ENCODE measurements around the gene CHST8. TPM values are rescaled to one million over a fixed set of nuclear protein-coding genes. Genes with fewer than 3 reads are reported as not detected.

CHST8 gene
- total RNA-seq, 2 donors from 2014 or later, result not detected

DNA sequence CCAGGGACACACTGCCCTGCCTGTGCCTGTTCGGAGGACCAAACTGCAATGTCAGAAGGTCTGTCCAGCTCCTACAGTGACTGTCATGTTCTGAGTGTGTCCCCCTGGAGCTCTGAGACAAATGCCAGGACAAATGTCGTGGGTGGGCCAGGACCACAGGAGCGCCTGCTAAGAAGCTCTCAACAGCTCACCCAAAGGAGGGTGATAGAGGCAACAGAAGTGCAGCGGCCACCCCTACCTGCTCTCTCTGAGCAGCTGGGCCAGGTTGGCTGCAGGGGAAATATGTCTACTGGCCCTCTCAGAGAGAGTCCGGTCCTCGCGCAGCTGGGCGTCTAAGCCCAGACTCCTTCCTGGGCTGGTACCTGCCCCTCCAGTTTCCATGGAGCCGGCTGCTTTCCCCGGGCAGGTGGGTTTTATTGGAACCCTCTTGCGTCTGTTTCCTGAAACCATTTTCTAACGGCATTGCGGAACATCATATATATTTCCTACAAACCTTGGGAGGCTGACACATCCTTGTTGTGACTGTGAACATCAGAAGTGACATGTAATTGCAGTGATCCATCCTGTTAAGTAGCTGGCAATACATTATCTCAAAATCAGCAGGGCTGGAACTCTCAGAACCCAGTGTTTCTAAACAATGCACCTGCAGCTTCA lies 78.1 kb downstream of the CHST8 start:
- Mint-ChIP-seq H3K4me1 (ENCODE audit: low read depth) (no peaks in the 10 kb centered on the region), H3K27ac (no peak overlapping the region), H3K4me3 (no peak overlapping the region), H3K36me3 (ENCODE audit: insufficient read depth in 2 of 2) (no peaks in the 10 kb centered on the region), H3K9me3 (no peaks in the 10 kb centered on the region), H3K27me3 (ENCODE audit: low read depth) (no peaks in the 10 kb centered on the region)
- DNase-seq, result no peak
- ATAC-seq (replicated peaks in 1 of 2), result no peak

DNA sequence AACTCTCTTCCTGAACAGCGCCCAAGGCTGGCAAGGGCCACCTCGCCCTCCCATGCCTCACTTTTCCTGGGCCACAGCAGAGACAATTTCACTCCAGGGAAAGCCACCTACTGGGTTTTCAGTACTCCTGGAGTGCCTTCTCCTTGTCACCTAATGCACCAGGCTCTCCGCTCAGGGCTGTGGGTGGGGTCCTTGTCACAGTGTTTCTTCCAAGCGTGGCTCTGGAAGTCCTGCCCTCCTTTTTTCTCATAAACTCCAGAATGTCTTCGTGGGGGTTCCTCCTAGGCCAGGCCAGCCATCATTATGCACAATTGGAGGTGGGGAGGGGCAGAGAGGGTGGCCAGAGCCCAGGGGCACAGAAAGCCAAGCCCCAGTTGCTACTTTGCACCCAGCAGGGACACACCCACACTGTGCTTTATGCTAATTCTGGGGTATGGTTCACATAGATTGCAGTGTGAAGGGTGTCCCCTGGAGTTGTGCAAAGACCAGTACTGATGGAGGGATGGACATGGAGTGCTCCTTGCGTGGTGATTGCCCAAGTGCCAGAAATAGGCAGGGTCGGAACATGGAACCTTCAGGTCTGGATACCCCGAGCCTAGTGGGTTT lies 78.8 kb downstream of the CHST8 start:
- no peak for DNase-seq
- no peaks in the 10 kb centered on the region for H3K4me1 Mint-ChIP-seq (ENCODE audit: low read depth)
- no peak for ATAC-seq (replicated peaks in 1 of 2)
- no peaks in the 10 kb centered on the region for H3K27me3 Mint-ChIP-seq (ENCODE audit: low read depth)
- H3K4me3 Mint-ChIP-seq, result no peak overlapping the region
- H3K9me3 Mint-ChIP-seq, result no peaks in the 10 kb centered on the region
- H3K27ac Mint-ChIP-seq, result no peak overlapping the region
- no peaks in the 10 kb centered on the region for H3K36me3 Mint-ChIP-seq (ENCODE audit: insufficient read depth in 2 of 2)

DNA sequence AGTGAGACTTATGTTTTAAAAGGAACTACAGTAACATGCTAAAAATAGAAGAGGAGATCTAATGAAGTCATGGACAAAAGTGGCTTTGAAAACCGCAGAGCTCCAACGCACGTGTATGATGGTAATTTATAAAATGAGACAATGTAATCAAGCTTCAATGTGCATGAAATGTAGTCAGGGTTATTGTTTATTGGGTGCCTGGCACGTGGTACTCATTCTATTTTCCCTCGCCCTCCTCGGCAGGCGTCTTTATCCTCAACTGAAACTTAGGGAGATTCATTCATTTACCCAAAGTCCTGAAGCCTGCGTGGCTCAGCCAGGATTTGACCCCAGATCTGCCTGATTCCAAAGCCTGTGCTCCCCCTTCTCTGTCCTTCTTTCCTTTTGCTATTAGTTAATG lies 79.8 kb downstream of the CHST8 start:
- Mint-ChIP-seq H3K9me3 (no peaks in the 10 kb centered on the region), H3K36me3 (ENCODE audit: insufficient read depth in 2 of 2) (no peaks in the 10 kb centered on the region), H3K27ac (no peak overlapping the region), H3K27me3 (ENCODE audit: low read depth) (no peaks in the 10 kb centered on the region), H3K4me1 (ENCODE audit: low read depth) (no peaks in the 10 kb centered on the region), H3K4me3 (no peak overlapping the region)
- no peak for DNase-seq
- no peak for ATAC-seq (replicated peaks in 1 of 2)

DNA sequence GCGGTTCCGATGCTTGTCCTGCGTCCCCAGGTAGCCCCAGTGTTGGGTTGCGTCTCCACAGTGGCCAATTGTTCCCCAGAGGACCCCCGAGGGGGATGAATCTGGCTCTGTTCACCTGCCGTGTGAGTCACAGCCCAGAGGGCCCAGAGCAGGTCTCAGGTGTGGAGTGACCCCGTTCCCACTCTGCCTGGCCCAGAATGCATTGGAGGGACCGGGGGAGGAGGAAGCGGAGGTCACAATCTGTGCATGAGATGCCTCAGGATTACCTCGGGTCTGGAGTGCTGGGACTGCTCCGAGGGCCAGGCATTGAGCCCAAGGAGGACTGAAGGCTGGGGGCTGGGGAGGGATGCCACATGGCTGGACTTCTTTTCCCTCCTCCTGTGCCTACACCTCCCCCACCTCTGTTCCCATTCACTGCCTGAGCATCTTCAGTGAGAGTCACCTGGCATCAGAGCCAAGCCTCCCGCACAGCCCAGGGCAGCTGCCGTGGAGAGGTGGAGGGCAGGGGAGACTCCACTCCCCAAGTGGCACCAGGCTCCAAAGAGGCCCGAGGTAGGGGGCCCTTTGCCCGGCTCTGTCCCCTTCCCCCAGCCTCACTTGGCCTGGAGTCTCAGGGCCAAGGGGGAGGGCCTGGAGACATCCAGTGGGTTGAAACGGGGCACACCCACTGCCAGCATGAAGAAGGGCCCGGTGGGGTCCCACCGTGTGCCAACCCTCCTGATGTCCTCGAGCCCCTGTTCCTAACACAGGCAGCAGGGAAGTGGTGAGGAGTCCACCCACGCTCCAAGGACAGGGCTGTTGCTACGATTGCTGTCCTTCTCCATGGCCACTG lies 81.1 kb downstream of the CHST8 start:
- H3K4me3 Mint-ChIP-seq, result no peak overlapping the region
- ATAC-seq (replicated peaks in 1 of 2) (no peak), DNase-seq (no peak)
- no peak overlapping the region for H3K27ac Mint-ChIP-seq
- no peaks in the 10 kb centered on the region for H3K4me1 Mint-ChIP-seq (ENCODE audit: low read depth)
- H3K36me3 Mint-ChIP-seq (ENCODE audit: insufficient read depth in 2 of 2), result no peaks in the 10 kb centered on the region
- no peaks in the 10 kb centered on the region for H3K9me3 Mint-ChIP-seq
- no peaks in the 10 kb centered on the region for H3K27me3 Mint-ChIP-seq (ENCODE audit: low read depth)

DNA sequence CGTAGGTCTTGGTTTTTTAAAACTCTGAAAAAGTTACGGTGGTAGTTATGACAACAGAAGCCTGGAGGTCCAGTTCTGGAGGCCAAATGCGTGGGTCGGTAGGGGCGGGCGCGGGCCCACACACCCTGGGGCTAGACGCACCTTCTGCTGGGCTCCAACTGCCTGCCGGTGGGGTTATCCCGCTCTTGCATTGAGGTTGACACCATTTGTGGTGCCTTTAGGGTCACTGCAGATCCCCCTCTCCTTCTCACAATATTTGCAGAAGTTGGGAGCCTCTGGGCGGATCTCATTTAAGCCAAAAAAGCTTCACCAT lies 81.6 kb downstream of the CHST8 start:
- Mint-ChIP-seq H3K9me3 (no peaks in the 10 kb centered on the region), H3K27me3 (ENCODE audit: low read depth) (no peaks in the 10 kb centered on the region), H3K27ac (no peak overlapping the region), H3K4me3 (no peak overlapping the region), H3K4me1 (ENCODE audit: low read depth) (no peaks in the 10 kb centered on the region), H3K36me3 (ENCODE audit: insufficient read depth in 2 of 2) (no peaks in the 10 kb centered on the region)
- no peak for ATAC-seq (replicated peaks in 1 of 2)
- no peak for DNase-seq

DNA sequence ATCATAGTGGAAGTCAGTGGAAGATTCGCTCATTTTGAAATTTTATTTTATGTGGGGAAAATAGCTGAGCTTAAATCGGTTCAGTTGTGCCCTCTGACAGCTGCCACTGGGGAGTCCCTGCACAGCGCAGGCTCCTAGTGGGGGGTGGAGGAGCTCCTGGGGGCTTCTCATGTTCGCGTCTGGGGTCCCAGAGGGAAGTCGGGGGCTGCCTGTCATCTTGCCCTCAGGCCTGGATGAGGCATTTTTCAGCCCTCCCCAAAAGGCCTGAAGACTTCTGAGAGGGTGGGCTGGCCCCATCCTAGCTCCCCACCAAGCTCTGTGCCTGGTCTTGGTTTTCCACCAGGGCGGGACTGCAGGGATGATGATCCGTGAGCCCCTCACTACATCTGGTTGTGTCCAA lies 82.1 kb downstream of the CHST8 start:
- no peak for ATAC-seq (replicated peaks in 1 of 2)
- H3K4me1 Mint-ChIP-seq (ENCODE audit: low read depth), result no peaks in the 10 kb centered on the region
- no peaks in the 10 kb centered on the region for H3K36me3 Mint-ChIP-seq (ENCODE audit: insufficient read depth in 2 of 2)

DNA sequence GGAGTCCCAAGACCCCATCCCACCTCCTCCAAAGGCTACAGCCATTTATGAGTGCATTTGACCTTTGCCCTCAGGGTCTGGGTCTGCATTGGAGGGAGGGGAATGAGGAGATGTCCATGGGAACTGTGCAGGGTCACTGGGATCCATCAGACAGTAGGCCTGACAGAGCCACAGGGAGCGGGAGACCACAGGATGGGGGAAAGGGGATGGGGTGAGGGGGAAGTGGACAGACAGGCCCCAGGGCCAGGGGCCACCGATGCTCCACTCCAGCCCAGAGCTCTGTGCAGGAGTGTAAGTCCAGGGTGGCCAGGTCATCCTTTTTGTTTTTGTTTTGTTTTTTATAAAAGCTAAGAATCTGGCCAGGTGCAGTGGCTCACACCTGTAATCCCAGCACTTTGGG lies 82.5 kb downstream of the CHST8 start:
- Mint-ChIP-seq H3K4me3 (no peak overlapping the region), H3K4me1 (ENCODE audit: low read depth) (no peaks in the 10 kb centered on the region), H3K9me3 (no peaks in the 10 kb centered on the region), H3K36me3 (ENCODE audit: insufficient read depth in 2 of 2) (no peaks in the 10 kb centered on the region), H3K27me3 (ENCODE audit: low read depth) (no peaks in the 10 kb centered on the region), H3K27ac (no peak overlapping the region)
- DNase-seq (no peak), ATAC-seq (replicated peaks in 1 of 2) (no peak)

More for the DNA sequence above, 82.1 kb downstream of the CHST8 start:
- H3K9me3 Mint-ChIP-seq, result no peaks in the 10 kb centered on the region
- DNase-seq, result no peak
- H3K27ac Mint-ChIP-seq, result no peak overlapping the region
- H3K27me3 Mint-ChIP-seq (ENCODE audit: low read depth), result no peaks in the 10 kb centered on the region
- no peak overlapping the region for H3K4me3 Mint-ChIP-seq

DNA sequence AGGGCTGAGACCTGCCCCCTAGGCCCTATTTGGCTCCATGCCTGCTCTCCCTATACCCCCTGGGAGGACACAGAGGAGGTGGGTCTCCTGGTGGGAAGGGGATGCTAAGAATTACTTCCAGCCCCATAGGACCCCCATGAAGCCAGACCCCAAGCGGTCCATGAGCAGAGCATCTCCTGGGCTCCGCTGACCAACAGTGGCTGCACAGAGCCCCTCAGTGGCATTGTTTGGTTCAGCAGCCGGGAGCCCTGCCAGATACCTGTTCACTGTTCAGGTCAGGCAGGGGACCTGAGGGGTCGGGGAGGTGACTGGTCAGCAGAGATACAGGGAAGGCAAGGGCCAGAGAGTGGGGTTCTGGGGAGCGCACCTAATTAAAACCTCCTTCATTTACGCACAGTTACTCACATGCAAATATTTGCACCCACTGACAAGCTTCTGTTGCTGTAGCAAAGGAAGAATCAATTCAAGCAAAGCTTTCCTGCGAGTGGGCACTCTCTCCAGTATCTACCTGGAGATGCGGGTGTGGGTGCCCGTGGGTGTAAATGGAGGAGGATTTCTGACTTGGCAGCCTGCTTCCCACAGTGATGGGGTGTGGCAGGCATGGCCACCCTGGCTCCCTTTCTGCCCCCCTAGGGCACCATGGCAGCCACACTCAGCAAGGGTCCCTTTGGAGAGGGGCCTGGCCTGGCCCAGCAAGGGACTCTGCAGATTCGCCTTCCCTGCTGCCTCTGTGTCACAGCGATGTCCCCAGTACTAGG lies 83.5 kb downstream of the CHST8 start:
- H3K27ac Mint-ChIP-seq, result no peak overlapping the region
- H3K4me3 Mint-ChIP-seq, result no peak overlapping the region
- ATAC-seq (replicated peaks in 1 of 2), result no peak
- H3K27me3 Mint-ChIP-seq (ENCODE audit: low read depth), result no peaks in the 10 kb centered on the region
- peaks cover 2 to 3% of the 10 kb centered on the region in 2 donors for H3K9me3 Mint-ChIP-seq
- no peaks in the 10 kb centered on the region for H3K36me3 Mint-ChIP-seq (ENCODE audit: insufficient read depth in 2 of 2)
- DNase-seq, result no peak
- H3K4me1 Mint-ChIP-seq (ENCODE audit: low read depth), result no peaks in the 10 kb centered on the region

DNA sequence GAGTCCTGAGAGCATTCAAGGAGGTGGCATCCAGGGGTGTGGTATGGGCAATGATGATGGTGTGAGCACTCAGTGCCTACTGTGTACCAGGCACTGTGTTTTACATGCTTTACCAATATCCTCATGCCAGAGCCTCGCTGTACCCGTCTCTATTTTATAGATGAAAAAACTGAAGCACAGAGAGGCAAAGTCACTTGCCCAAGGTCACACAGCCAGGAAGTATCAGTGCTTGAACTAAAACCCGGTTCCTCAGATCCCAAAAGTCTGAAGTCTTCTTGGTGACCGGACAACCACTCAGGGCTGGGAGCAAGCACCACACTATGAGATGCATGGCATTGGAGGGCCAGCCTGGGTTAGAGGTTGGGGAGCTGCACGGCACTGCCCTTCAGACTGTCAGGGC lies 84.1 kb downstream of the CHST8 start:
- H3K4me3 Mint-ChIP-seq, result no peak overlapping the region
- H3K4me1 Mint-ChIP-seq (ENCODE audit: low read depth), result no peaks in the 10 kb centered on the region
- no peak for DNase-seq
- ATAC-seq (replicated peaks in 1 of 2), result no peak
- no peaks in the 10 kb centered on the region for H3K27me3 Mint-ChIP-seq (ENCODE audit: low read depth)
- peaks cover 2 to 4% of the 10 kb centered on the region in 2 donors for H3K9me3 Mint-ChIP-seq
- H3K27ac Mint-ChIP-seq, result no peak overlapping the region
- H3K36me3 Mint-ChIP-seq (ENCODE audit: insufficient read depth in 2 of 2), result no peaks in the 10 kb centered on the region

DNA sequence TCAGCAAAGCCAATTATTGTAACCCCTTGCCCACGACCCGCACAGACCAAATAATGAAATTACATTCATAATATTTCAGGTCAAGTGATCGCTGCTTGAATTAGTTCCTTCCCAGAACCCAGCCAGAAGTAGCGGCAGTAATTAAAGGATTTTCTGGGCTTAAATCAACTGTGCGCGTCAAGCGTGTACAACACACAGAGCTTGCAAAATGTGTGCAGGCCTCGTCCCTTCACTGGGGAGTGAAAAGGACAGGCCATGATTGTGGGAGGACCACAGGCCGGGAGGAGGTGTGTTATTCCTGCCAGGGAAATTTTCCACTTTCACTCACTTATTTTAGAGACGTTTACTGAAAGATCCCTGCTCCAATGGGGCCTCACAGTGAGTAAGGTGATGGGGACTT lies 84.9 kb downstream of the CHST8 start:
- Mint-ChIP-seq H3K36me3 (ENCODE audit: insufficient read depth in 2 of 2) (no peaks in the 10 kb centered on the region), H3K27ac (no peak overlapping the region), H3K4me1 (ENCODE audit: low read depth) (no peaks in the 10 kb centered on the region), H3K4me3 (no peak overlapping the region), H3K9me3 (peaks cover 2 to 4% of the 10 kb centered on the region in 2 donors), H3K27me3 (ENCODE audit: low read depth) (no peaks in the 10 kb centered on the region)
- no peak for ATAC-seq (replicated peaks in 1 of 2)
- no peak for DNase-seq

DNA sequence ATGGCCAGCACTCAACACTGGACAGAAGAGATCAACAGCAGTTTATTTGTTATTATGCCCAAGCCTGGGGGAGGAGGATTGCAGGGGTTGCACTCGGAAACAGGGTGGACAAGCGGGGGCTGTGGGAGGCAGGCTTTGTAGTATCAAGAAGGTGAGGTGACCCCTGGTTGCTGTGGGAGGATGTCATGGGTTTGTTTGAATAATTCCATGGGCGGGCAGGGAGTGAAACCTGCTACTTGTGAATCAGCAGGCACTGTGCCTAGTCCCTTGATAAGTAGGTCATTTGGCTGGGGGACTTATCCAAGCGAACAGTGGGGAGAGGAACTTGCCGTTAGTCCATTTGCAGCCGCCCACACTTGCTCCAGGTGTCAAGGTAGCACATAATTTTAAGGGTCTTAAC lies 90.5 kb downstream of the CHST8 start:
- Mint-ChIP-seq H3K36me3 (ENCODE audit: insufficient read depth in 2 of 2) (no peaks in the 10 kb centered on the region), H3K9me3 (peaks cover 4 to 7% of the 10 kb centered on the region in 2 donors), H3K27me3 (ENCODE audit: low read depth) (no peaks in the 10 kb centered on the region), H3K4me3 (no peak overlapping the region), H3K4me1 (ENCODE audit: low read depth) (no peaks in the 10 kb centered on the region), H3K27ac (no peak overlapping the region)
- no peak for DNase-seq
- no peak for ATAC-seq (replicated peaks in 1 of 2)

DNA sequence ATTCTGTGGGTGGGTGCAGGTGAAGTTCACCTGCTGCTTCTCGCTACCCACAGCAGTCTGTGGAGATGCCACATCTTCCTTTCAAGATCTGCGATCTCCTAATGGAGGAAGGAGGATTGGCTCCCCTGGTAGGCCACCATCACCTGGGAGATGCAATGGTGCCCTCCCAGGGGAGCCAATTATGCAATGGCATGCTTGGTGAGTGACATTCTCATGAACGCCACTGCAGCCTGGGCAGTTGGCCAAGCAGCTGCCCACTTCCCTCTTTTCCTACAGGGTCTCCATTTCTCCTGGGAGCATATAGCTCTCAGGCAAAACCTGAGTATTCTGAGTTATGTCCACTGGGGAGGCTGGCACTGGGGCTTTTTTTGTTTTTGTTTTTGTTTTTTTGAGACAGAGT lies 91.4 kb downstream of the CHST8 start:
- no peaks in the 10 kb centered on the region for H3K36me3 Mint-ChIP-seq (ENCODE audit: insufficient read depth in 2 of 2)
- H3K27ac Mint-ChIP-seq, result no peak overlapping the region
- H3K4me1 Mint-ChIP-seq (ENCODE audit: low read depth), result no peaks in the 10 kb centered on the region
- no peak overlapping the region for H3K4me3 Mint-ChIP-seq
- DNase-seq (no peak), ATAC-seq (replicated peaks in 1 of 2) (no peak)
- H3K9me3 Mint-ChIP-seq, result peaks cover 4 to 7% of the 10 kb centered on the region in 2 donors
- H3K27me3 Mint-ChIP-seq (ENCODE audit: low read depth), result no peaks in the 10 kb centered on the region

DNA sequence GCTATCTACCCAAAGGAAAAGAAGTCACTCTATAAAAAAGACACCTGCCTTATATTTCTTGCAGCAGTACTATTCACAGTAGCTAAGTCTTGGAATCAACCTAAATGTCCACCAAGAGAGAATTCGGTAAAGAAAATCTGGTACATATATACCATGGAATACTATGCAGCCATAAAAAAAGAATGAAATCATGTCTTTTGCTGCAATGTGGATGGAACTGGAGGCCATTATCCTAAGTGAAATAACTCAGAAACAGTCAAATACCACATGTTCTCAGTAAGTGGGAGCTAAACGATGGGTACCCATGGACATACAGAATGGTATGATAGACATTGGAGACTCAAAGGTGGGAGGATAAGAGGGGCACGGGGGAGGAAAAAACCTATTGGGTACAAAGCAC lies 92.4 kb downstream of the CHST8 start:
- Mint-ChIP-seq H3K9me3 (peaks cover 4 to 7% of the 10 kb centered on the region in 2 donors), H3K4me1 (ENCODE audit: low read depth) (no peaks in the 10 kb centered on the region), H3K27ac (no peak overlapping the region), H3K27me3 (ENCODE audit: low read depth) (no peaks in the 10 kb centered on the region), H3K36me3 (ENCODE audit: insufficient read depth in 2 of 2) (no peaks in the 10 kb centered on the region), H3K4me3 (no peak overlapping the region)
- DNase-seq, result no peak
- ATAC-seq (replicated peaks in 1 of 2), result no peak
